HEK293 (cell line): ENCODE measurements around the gene ERBB4.

Experiments used
- CTCF ChIA-PET: fragments of 350-600 bp; formaldehyde crosslinking; extraction: SDS; loops from one replicate; lab custom pipeline; 2021; ENCODE audit warnings: antibody characterized with exemption; lab: Yijun Ruan, JAX
- POLR2A ChIA-PET: fragments of 300-600 bp; formaldehyde crosslinking; extraction: SDS; loops from one replicate; lab custom pipeline; 2020; ENCODE audit warnings: antibody characterized with exemption, inconsistent platforms; lab: Yijun Ruan, JAX
- H3K27ac ChIP-seq: fragments of 200-500 bp; sonication (Bioruptor generic); 2 replicates; pipeline ENCODE4 v1.5.1; 2014; ENCODE audit warnings: low read depth, low read length, control low read depth, inconsistent platforms; ENCODE audit errors: extremely low read depth
- H3K36me3 ChIP-seq, 2 experiments: fragments of 200-500 bp in 1 of 2; sonication (Bioruptor generic) in 1 of 2; 1 replicate in 1 of 2; 2 replicates in 1 of 2; pipeline ENCODE4 v1.5.1; 2014 to 2017; ENCODE audit warnings: inconsistent platforms in 2 of 2, low read length in 2 of 2; ENCODE audit not compliant: control insufficient read depth in 2 of 2, insufficient read depth in 1 of 2
- H3K4me1 ChIP-seq: fragments of 200-500 bp; sonication (Bioruptor generic); 2 replicates; pipeline ENCODE4 v1.5.1; 2014; ENCODE audit warnings: mild to moderate bottlenecking, low read length, inconsistent platforms; ENCODE audit not compliant: control insufficient read depth, insufficient read depth
- H3K4me3 ChIP-seq: 2 replicates; pipeline ENCODE4 v1.5.1; 2011; ENCODE audit warnings: low read depth, mild to moderate bottlenecking, control low read depth, low read length, moderate library complexity
- H3K9me3 ChIP-seq: fragments of 200-500 bp; sonication (Bioruptor generic); 2 replicates; pipeline ENCODE4 v1.5.1; 2014; ENCODE audit warnings: low read depth, low read length, inconsistent platforms; ENCODE audit not compliant: control insufficient read depth, insufficient read depth
- EGR2 ChIP-seq: fragments of 450-650 bp; formaldehyde crosslinking; IDR thresholded peaks from 2 replicates; pipeline ENCODE4 v1.5.1; 2016; ENCODE audit warnings: low read depth, missing biosample characterization, missing genetic modification characterization
- FEZF1 ChIP-seq: fragments of 450-650 bp; formaldehyde crosslinking; IDR thresholded peaks from 2 replicates; pipeline ENCODE4 v1.5.1; 2016; ENCODE audit warnings: missing biosample characterization, missing genetic modification characterization
- GLIS2 ChIP-seq: fragments of 450-650 bp; formaldehyde crosslinking; IDR thresholded peaks from 2 replicates; pipeline ENCODE4 v1.5.1; 2016; ENCODE audit warnings: missing biosample characterization, missing genetic modification characterization
- KLF1 ChIP-seq: fragments of 450-650 bp; formaldehyde crosslinking; IDR thresholded peaks from 2 replicates; pipeline ENCODE4 v1.5.1; 2016; ENCODE audit warnings: missing biosample characterization, missing genetic modification characterization
- OSR2 ChIP-seq: fragments of 450-650 bp; formaldehyde crosslinking; IDR thresholded peaks from 2 replicates; pipeline ENCODE4 v1.5.1; 2016; ENCODE audit warnings: missing biosample characterization, missing genetic modification characterization
- SETDB1 ChIP-seq: IDR thresholded peaks from one replicate; pipeline ENCODE4 v1.6.1; 2017; ENCODE audit warnings: mild to moderate bottlenecking, low read length, moderate library complexity, mixed read lengths; ENCODE audit not compliant: insufficient read length
- ZNF155 ChIP-seq: fragments of 450-650 bp; formaldehyde crosslinking; IDR thresholded peaks from 2 replicates; pipeline ENCODE4 v1.5.1; 2016; ENCODE audit warnings: missing biosample characterization, missing genetic modification characterization
- ZNF157 ChIP-seq: fragments of 450-650 bp; formaldehyde crosslinking; IDR thresholded peaks from 2 replicates; pipeline ENCODE4 v1.5.1; 2016; ENCODE audit warnings: missing biosample characterization, missing genetic modification characterization
- ZNF214 ChIP-seq: fragments of 450-650 bp; formaldehyde crosslinking; IDR thresholded peaks from 2 replicates; pipeline ENCODE4 v1.5.1; 2017; ENCODE audit warnings: missing biosample characterization, mild to moderate bottlenecking, missing genetic modification characterization, borderline replicate concordance
- ZNF341 ChIP-seq: fragments of 450-650 bp; formaldehyde crosslinking; IDR thresholded peaks from 2 replicates; pipeline ENCODE4; 2016; ENCODE audit warnings: low read depth, missing biosample characterization, missing genetic modification characterization
- ZNF354C ChIP-seq: fragments of 450-650 bp; formaldehyde crosslinking; IDR thresholded peaks from 2 replicates; pipeline ENCODE4 v1.5.1; 2016; ENCODE audit warnings: missing biosample characterization, missing genetic modification characterization, low read depth, borderline replicate concordance
- ZNF423 ChIP-seq: fragments of 450-650 bp; formaldehyde crosslinking; IDR thresholded peaks from 2 replicates; pipeline ENCODE4 v1.5.1; 2016; ENCODE audit warnings: missing biosample characterization, missing genetic modification characterization
- ZNF560 ChIP-seq: fragments of 450-650 bp; formaldehyde crosslinking; IDR thresholded peaks from 2 replicates; pipeline ENCODE4 v1.5.1; 2017; ENCODE audit warnings: missing biosample characterization, missing genetic modification characterization, borderline replicate concordance
- ZNF624 ChIP-seq: fragments of 450-650 bp; formaldehyde crosslinking; IDR thresholded peaks from 2 replicates; pipeline ENCODE4 v1.5.1; 2017; ENCODE audit warnings: missing biosample characterization, missing genetic modification characterization
- ZNF654 ChIP-seq: fragments of 450-650 bp; formaldehyde crosslinking; IDR thresholded peaks from 2 replicates; pipeline ENCODE4 v1.5.1; 2016; ENCODE audit warnings: low read depth, missing biosample characterization, missing genetic modification characterization
- ZNF776 ChIP-seq: fragments of 450-650 bp; formaldehyde crosslinking; IDR thresholded peaks from 2 replicates; pipeline ENCODE4 v1.5.0; 2017; ENCODE audit warnings: missing biosample characterization, missing genetic modification characterization, borderline replicate concordance
- ZNF843 ChIP-seq: fragments of 450-650 bp; formaldehyde crosslinking; IDR thresholded peaks from 2 replicates; pipeline ENCODE4 v1.5.1; 2016; ENCODE audit warnings: missing biosample characterization, missing genetic modification characterization
- TF ChIP-seq, protein P1 (sequence below): fragments of 450-650 bp; formaldehyde crosslinking; IDR thresholded peaks from 2 replicates; pipeline ENCODE4 v1.5.1; 2016; ENCODE audit warnings: missing biosample characterization, missing genetic modification characterization
- TF ChIP-seq, protein P2 (sequence below): fragments of 450-650 bp; formaldehyde crosslinking; IDR thresholded peaks from 2 replicates; pipeline ENCODE4 v1.5.1; 2016; ENCODE audit warnings: missing biosample characterization, missing genetic modification characterization
- TF ChIP-seq, protein P3 (sequence below): fragments of 450-650 bp; formaldehyde crosslinking; IDR thresholded peaks from 2 replicates; pipeline ENCODE4 v1.5.1; 2016; ENCODE audit warnings: missing biosample characterization, missing genetic modification characterization
- TF ChIP-seq, protein P4 (sequence below): fragments of 450-650 bp; formaldehyde crosslinking; IDR thresholded peaks from 2 replicates; pipeline ENCODE4 v1.5.1; 2016; ENCODE audit warnings: missing biosample characterization, missing genetic modification characterization
- TF ChIP-seq, protein P5 (sequence below): fragments of 450-650 bp; formaldehyde crosslinking; IDR thresholded peaks from 2 replicates; pipeline ENCODE4 v1.5.1; 2016; ENCODE audit warnings: missing biosample characterization, missing genetic modification characterization

ERBB4 gene

DNA sequence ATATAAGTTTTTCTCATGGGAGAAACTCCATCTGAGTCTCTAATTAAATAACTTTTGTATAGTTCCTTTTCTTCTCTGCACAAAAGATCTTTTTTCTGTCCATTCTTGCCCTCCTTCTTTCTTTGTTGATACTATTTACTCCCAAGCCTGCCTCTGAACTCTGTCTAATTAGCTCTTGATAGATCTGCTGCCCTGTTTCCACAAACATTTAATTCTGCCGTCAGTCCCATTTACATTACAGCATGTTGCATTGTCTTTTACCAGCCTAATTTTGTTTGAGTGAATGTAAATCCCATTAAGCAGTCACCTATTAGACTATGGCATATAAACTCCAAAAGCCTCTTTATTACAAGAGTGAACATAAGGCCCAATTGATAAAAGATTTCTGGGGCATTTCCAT is 254.4 kb downstream of the ERBB4 start:
- no peaks in the 10 kb centered on the region for H3K36me3 ChIP-seq
- H3K27ac ChIP-seq, result no peak overlapping the region
- ChIA-PET POLR2A (no interaction called here), CTCF (no interaction called here)
- no peaks in the 10 kb centered on the region for H3K9me3 ChIP-seq
- H3K4me3 ChIP-seq, result no peak overlapping the region
- peaks cover 24% of the 10 kb centered on the region for H3K4me1 ChIP-seq
- no peak for TF ChIP-seq GLIS2 (tag by site-specific recombination)
- TF ChIP-seq ZNF157 (tag by site-specific recombination), result no peak

DNA sequence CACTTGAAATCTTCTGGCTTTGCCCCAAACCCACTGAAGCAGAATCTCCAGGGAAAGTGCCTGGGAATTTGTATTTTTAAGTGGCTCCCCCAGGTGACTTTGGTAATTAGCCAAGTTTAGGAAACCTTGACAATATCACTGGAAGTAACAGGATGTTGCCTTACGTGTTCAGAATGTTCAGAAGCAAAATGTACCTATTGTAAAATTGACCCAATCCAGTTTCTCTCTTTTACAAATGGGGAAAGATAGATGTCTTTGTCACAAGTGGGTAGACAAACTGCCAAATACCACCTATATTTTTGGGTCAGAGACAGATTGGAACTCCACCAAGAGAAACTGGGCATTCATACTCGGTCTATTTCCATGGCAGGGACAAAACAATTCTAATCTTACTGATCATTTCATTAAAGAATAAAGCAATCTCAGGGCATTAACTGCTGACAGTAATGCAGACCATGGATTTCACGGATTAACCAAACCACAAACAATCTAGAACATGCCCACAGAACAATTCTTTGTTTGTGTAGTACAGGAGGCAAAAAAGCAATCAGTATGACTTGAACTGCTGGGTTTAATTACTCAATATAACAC is 255.8 kb downstream of the ERBB4 start:
- no peak overlapping the region for H3K4me3 ChIP-seq
- H3K4me1 ChIP-seq, result peaks cover 24% of the 10 kb centered on the region
- POLR2A ChIA-PET, result no interaction called here
- H3K27ac ChIP-seq, result no peak overlapping the region
- no peaks in the 10 kb centered on the region for H3K9me3 ChIP-seq
- TF ChIP-seq ZNF776 (tag by site-specific recombination) (no peak), ZNF560 (tag by site-specific recombination) (no peak), ZNF354C (tag by site-specific recombination) (no peak), OSR2 (peak; percentile 51; the same call in 1 of the 2 replicates), ZNF155 (tag by site-specific recombination) (no peak), ZNF843 (no peak), ZNF654 (tag by site-specific recombination) (no peak), ZNF214 (tag by site-specific recombination) (no peak), FEZF1 (tag by site-specific recombination) (peak; percentile 66)
- TF ChIP-seq, protein P1, sequence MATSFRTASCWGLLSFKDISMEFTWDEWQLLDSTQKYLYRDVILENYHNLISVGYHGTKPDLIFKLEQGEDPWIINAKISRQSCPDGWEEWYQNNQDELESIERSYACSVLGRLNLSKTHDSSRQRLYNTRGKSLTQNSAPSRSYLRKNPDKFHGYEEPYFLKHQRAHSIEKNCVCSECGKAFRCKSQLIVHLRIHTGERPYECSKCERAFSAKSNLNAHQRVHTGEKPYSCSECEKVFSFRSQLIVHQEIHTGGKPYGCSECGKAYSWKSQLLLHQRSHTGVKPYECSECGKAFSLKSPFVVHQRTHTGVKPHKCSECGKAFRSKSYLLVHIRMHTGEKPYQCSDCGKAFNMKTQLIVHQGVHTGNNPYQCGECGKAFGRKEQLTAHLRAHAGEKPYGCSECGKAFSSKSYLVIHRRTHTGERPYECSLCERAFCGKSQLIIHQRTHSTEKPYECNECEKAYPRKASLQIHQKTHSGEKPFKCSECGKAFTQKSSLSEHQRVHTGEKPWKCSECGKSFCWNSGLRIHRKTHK (tag by site-specific recombination), result no peak
- TF ChIP-seq, protein P2, sequence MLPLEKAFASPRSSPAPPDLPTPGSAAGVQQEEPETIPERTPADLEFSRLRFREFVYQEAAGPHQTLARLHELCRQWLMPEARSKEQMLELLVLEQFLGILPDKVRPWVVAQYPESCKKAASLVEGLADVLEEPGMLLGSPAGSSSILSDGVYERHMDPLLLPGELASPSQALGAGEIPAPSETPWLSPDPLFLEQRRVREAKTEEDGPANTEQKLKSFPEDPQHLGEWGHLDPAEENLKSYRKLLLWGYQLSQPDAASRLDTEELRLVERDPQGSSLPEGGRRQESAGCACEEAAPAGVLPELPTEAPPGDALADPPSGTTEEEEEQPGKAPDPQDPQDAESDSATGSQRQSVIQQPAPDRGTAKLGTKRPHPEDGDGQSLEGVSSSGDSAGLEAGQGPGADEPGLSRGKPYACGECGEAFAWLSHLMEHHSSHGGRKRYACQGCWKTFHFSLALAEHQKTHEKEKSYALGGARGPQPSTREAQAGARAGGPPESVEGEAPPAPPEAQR (tag by site-specific recombination), result no peak
- CTCF ChIA-PET, result no interaction called here
- no peaks in the 10 kb centered on the region for H3K36me3 ChIP-seq

DNA sequence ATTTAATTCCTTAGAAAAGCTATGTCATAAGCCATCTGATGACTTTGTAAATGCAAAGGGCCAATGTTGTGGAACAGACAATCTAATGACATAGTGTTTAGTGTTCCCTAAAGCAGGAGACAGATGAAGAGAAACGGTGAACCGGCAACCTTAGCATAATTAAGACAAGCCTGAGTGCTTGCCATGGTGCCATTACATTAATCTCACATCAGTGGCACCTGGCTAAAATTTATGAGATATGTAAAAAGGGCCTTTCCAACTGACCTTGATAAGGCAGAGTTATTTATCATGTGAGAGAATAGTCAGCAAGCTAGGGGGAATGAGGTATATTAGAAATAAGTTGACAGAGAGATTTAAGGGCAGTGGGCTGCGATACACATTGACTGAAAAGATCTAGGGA is 261.8 kb downstream of the ERBB4 start:
- H3K9me3 ChIP-seq, result no peaks in the 10 kb centered on the region
- no peak overlapping the region for H3K4me3 ChIP-seq
- ChIA-PET POLR2A (no interaction called here), CTCF (no interaction called here)
- H3K36me3 ChIP-seq, result no peaks in the 10 kb centered on the region
- TF ChIP-seq EGR2 (tag by site-specific recombination), result no peak
- no peak for TF ChIP-seq SETDB1
- TF ChIP-seq, protein P3, sequence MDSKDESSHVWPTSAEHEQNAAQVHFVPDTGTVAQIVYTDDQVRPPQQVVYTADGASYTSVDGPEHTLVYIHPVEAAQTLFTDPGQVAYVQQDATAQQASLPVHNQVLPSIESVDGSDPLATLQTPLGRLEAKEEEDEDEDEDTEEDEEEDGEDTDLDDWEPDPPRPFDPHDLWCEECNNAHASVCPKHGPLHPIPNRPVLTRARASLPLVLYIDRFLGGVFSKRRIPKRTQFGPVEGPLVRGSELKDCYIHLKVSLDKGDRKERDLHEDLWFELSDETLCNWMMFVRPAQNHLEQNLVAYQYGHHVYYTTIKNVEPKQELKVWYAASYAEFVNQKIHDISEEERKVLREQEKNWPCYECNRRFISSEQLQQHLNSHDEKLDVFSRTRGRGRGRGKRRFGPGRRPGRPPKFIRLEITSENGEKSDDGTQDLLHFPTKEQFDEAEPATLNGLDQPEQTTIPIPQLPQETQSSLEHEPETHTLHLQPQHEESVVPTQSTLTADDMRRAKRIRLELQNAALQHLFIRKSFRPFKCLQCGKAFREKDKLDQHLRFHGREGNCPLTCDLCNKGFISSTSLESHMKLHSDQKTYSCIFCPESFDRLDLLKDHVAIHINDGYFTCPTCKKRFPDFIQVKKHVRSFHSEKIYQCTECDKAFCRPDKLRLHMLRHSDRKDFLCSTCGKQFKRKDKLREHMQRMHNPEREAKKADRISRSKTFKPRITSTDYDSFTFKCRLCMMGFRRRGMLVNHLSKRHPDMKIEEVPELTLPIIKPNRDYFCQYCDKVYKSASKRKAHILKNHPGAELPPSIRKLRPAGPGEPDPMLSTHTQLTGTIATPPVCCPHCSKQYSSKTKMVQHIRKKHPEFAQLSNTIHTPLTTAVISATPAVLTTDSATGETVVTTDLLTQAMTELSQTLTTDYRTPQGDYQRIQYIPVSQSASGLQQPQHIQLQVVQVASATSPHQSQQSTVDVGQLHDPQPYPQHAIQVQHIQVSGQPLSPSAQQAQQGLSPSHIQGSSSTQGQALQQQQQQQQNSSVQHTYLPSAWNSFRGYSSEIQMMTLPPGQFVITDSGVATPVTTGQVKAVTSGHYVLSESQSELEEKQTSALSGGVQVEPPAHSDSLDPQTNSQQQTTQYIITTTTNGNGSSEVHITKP (tag by site-specific recombination), result no peak
- TF ChIP-seq, protein P4, sequence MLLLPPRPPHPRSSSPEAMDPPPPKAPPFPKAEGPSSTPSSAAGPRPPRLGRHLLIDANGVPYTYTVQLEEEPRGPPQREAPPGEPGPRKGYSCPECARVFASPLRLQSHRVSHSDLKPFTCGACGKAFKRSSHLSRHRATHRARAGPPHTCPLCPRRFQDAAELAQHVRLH (tag by site-specific recombination), result no peak
- TF ChIP-seq, protein P5, sequence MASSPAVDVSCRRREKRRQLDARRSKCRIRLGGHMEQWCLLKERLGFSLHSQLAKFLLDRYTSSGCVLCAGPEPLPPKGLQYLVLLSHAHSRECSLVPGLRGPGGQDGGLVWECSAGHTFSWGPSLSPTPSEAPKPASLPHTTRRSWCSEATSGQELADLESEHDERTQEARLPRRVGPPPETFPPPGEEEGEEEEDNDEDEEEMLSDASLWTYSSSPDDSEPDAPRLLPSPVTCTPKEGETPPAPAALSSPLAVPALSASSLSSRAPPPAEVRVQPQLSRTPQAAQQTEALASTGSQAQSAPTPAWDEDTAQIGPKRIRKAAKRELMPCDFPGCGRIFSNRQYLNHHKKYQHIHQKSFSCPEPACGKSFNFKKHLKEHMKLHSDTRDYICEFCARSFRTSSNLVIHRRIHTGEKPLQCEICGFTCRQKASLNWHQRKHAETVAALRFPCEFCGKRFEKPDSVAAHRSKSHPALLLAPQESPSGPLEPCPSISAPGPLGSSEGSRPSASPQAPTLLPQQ (tag by site-specific recombination), result no peak
- TF ChIP-seq ZNF341, result no peak
- no peak for TF ChIP-seq ZNF624
- no peak for TF ChIP-seq ZNF423
- no peak for TF ChIP-seq KLF1
- no peak overlapping the region for H3K27ac ChIP-seq
- H3K4me1 ChIP-seq, result peaks cover 3% of the 10 kb centered on the region
